Measurements from ENCODE around the gene CYB5A. TPM values are rescaled to one million over a fixed set of nuclear protein-coding genes. Genes with fewer than 3 reads are reported as not detected.

CYB5A gene
- total RNA-seq, 4 donors from 2014 or later, result 360 to 826 (median 618) TPM

DNA sequence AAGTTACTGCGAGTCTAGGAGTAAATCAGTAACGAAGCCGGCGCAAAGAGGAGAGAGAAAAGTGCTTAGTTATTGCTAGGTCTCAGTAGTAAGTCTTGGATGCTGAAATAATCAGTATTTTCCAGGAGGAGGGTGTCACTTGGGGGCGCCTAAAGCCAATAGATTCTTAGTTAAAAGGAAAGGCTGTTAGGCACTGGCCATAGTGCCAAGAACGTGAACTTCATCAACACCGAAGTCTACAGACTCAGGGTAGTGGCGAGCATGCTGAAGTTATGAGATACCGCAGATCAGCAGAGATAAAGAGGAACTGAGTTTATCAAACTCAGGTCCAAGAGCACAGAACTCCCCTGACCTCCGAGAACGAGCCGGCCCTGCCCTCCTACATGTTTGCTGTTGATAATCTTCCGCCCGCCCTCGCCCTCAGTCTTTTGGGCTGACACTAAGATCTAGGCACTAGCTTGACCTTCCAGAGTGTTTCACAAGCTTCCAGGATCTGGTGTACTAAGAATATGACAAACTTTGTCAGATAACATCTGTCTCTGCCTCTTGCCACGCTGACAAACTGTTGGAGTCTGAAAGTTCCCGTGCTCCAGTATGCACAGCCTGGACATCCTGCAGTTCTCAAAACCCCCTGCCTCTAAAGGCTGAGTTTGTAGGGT, 49.2 kb downstream of the CYB5A start:
- no peak for TF ChIP-seq CTCF (IDR thresholded peaks at IDR 0.05; ENCODE audit: low read depth)

GRCh38 chr18:74241970-74242369, 49.8 kb downstream of the CYB5A start:
- TF ChIP-seq CTCF (IDR thresholded peaks at IDR 0.05; ENCODE audit: low read depth), result no peak

- TF ChIP-seq CTCF (IDR thresholded peaks at IDR 0.05; ENCODE audit: low read depth), result no peak
Measured at GRCh38 chr18:74241426-74241825, 50.3 kb downstream of the CYB5A start.

GRCh38 chr18:74239567-74239966, 52.2 kb downstream of the CYB5A start:
- TF ChIP-seq CTCF (IDR thresholded peaks at IDR 0.05; ENCODE audit: low read depth), result no peak

- TF ChIP-seq CTCF (IDR thresholded peaks at IDR 0.05; ENCODE audit: low read depth), result no peak
Measured at GRCh38 chr18:74234326-74235171, 57.2 kb downstream of the CYB5A start.

DNA sequence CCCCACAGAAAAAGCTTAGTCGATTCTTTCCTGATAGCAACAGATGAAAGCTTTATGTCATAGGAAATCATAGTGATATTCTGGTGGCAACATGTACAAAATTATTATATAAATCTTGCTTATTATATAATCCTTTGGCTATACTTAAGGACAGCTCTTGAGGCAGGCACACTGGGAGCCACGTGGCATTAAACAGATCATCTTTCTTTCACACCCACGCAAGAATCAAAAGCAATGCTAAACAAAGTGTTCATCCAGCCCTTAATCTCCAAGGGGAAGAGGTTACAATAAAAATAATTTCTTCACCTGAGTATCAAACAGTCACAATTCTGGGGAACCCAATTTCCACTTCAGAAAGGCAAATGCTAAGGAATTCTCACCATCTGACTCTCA, 57.8 kb downstream of the CYB5A start:
- TF ChIP-seq CTCF (IDR thresholded peaks at IDR 0.05; ENCODE audit: low read depth), result no peak

- no peak for TF ChIP-seq CTCF (IDR thresholded peaks at IDR 0.05; ENCODE audit: low read depth)
Measured at GRCh38 chr18:74230922-74231714, 60.6 kb downstream of the CYB5A start.

Measured in subcutaneous adipose tissue (tissue), 4 donors.